NOMO-1 treated with DMSO at 0.1 percent for 48 hours (cell line): ENCODE measurements around the gene KANSL1.

Experiments
- DNase-seq: peaks from one replicate; lab custom pipeline; 2025; ENCODE audit not compliant: unreplicated experiment; lab: John Stamatoyannopoulos, UW

KANSL1 gene

GRCh38 chr17:45987706-45988105 is 205.5 kb downstream of the KANSL1 start:
- no peak for DNase-seq

- DNase-seq: no peak
Measured at GRCh38 chr17:45986056-45986455, 207.2 kb downstream of the KANSL1 start.

- no peak for DNase-seq
Measured at GRCh38 chr17:45985447-45985846, 207.8 kb downstream of the KANSL1 start.

GRCh38 chr17:45984368-45984767 is 208.9 kb downstream of the KANSL1 start:
- DNase-seq: no peak

GRCh38 chr17:45983614-45984310 is 209.5 kb downstream of the KANSL1 start:
- no peak for DNase-seq

GRCh38 chr17:45982791-45983613 is 210.2 kb downstream of the KANSL1 start:
- no peak for DNase-seq

- DNase-seq: no peak
Measured at GRCh38 chr17:45981306-45981705, 211.9 kb downstream of the KANSL1 start.

GRCh38 chr17:45980855-45981254 is 212.4 kb downstream of the KANSL1 start:
- DNase-seq: no peak
